Fibroblast of skin of left quadriceps (primary cell): ENCODE results near the gene MACF1.
"Not testable (repeated sequence)": the region's sequence is repeated elsewhere in the genome, so short reads cannot be mapped to it uniquely, and the experiment has no call there.

Experiments
- DNase-seq, 2 experiments: peaks; one replicate each; pipeline ENCODE4 v3.0.0-alpha.2; 2013; ENCODE audit warnings: low read depth in 2 of 2

MACF1 gene

DNA sequence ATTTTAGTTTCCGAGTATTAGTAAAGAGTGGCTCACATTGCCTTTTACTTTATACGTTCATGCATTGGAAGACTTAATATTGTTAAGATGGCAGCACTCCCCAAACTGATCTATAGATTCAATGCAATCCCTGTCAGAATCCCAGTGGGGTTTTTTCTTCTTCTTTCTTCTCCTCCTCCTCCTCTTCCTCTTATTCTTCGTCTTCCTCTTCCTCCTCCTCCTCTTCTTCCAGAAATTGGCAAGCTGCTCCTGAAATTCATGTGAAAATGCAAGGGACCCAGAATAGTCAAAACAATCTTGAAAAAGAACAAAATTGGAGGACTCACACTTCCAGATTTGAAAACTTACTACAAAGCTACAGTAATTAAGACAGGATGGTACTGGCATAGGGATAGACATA, 23.2 kb upstream of the MACF1 start:
- DNase-seq, result no peak

DNA sequence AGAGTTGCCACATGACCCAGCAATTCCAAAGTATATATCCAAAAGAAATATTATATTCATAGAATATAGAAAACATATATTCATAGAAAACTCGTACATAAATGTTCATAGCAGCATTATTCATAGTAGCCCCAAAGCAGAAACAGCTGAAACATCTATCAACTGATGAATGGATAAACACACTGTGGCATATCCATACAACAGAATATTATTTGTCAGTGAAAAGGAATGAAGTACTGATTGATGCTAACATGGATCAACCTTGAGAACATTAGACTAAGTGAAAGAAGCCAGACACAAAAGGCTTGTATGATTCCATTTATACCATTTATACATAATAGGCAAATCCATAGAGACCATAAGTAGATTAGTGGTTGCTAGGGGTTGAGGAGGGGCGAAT, 21.7 kb upstream of the MACF1 start:
- DNase-seq, result no peak

DNA sequence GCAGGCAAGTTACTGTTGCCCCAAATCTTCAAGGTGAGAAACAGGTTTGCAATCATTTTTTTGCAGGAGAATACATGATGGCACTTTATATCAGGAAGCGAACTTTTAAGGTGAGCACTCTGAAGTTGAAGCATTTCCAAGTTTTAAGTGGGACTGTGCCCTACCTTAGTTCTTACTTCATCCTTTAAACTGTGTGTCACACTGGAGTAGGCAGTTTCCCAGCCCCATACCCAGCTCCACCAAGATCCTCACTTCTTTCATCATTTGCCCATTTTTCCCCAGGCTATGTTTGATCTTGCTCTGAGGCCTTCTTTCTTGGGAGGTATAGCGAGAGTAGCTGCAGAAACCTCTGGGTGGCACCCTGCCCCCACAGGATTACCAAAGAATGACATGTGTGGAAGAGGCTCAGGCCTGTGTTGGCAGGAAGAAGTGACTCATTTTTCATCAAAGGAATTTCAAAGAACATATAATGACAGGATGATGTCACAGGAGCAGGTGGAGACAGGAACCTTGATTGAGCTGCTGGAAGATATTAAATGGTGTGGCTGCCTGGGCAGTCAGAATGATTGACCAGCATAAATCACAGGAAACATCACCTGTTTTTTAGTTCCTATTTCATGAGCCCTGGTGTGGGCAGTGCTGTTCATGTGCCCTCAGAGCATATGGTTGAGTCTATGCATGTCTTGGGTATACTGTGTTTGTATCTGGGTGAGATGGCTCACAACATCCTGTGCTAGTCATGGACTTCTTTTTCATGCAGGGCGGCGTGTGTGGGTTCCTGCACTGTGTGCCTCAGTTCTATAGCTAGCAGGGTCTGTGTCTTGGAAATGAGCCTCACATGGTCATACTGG, 20.8 kb upstream of the MACF1 start:
- no peak for DNase-seq

DNA sequence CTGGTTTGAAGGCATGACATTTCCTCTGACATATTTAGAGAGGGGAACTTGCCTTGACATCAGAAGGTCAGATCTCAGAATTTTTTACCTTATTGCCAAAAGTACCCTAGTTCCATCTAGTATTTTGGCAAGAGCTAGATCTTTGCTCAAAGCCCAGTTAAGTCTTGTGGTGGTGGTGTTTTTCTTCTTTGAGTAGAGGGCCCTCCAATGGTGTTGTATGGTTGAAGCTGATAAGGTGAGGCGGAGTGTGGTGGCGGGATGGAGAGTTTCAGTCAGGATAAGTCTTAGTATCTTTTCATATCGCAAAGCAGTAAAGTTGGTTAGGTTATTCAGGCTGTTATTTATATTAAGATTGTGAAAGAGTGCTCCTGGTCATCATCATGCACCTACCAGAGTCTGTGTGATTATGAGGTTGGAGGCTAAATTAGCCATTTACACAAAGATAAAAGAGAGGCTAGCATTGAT, 20.1 kb upstream of the MACF1 start:
- no peak for DNase-seq

DNA sequence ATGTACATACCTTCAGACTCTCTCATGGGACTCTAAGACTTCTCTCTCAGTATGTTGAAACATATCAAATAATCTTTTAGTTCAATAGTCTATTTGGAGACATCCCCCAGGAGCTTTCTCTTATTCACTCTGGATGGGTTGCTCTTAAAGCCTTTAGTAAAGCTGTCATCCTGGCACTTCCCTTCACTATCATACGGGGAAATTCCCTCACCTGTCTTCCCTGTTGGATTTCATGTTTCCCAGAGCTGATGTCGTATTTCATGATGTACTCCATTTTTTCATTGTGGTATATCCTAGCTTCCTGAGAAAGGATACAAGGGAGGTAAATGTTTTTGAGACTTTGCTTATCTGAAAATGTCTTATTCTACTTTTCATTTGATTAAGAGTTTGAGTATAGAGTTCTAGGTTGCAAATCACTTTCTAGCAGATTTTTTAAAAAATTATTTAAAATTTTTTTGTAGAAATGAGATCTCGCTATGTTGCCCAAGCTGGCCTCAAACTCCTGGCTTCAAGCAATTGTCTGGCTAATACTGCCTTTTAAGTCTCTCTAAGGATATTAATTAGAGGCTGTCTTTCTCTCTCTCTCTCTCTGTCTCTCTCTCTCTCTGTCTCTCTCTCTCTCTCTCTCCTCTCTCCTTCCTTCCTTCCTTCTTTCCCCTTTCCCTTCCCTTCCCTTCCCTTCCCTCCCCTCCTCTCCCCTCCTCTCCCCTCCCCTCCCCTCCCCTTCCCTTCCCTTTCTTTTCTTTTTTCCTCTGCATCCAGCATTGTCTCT, 17.0 kb upstream of the MACF1 start:
- no peak for DNase-seq

DNA sequence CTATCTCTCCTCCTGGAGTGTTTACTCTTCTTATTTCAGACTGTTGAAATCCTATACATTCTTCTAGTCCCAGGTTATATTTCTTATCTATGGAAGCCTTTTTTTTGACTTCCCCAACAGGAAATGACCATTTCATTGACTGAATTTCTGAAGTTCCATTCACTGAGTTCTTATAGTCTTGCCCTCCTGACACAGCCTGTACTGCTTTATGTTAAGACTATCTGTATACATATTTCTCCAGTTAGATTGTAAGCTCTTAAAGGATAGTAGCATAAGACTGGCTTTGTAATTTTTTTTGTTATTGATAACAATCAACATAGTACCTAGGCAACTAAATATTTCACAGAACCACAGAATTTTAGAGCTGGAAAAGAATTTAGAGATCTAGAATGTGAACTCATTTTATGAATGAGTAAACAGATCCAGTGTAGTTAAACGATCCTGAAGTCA, 14.9 kb upstream of the MACF1 start:
- DNase-seq, result no peak

DNA sequence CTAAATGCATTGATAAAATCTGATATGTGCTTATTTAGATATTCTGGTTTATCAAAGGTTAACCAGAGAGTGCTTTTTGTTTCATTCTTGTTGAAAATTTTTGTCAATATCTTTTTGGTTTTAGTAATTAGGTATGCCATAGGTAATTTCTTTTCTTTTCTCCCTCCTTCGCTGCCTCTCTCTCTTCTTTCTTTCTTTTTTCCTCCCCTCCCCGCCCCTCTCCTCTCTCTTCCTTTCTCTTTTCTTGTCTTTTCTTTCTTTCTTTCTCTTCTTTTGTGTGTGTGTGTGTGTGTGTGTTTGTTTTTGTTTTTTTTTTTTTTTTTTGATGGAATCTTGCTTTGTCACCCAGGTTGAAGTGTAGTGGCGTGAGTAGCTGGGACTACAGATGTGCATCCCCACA, 14.4 kb upstream of the MACF1 start:
- no peak for DNase-seq

DNA sequence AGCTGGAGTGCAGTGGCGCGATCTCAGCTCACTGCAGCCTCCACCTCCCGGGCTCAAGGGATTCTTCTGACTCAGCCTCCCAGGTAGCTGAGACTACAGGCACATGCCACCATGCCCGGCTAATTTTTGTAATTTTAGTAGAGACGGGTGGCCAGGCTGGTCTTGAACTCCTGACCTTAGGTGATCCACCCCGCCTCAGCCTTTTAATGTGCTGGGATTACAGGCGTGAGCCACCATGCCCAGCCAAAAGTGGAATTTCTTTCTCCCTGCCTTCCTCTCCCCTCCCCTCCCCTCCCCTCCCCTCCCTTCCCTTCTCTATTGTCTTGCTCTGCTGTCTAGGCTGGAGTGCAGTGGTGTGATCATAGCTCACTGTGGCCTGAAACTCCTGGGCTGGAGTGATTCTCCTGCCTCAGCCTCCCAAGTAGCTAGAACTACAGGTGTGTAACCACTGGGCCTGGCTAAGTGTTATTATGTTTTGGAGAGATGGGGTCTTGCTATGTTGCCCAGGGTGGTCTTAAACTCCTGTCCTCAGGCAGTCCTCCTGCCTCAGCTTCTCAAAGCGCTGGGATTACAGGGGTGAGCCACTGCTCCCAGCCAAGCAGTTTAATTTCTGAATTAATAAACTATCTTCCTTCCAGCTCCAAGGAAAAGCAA, 10.0 kb upstream of the MACF1 start:
- DNase-seq, result no peak

DNA sequence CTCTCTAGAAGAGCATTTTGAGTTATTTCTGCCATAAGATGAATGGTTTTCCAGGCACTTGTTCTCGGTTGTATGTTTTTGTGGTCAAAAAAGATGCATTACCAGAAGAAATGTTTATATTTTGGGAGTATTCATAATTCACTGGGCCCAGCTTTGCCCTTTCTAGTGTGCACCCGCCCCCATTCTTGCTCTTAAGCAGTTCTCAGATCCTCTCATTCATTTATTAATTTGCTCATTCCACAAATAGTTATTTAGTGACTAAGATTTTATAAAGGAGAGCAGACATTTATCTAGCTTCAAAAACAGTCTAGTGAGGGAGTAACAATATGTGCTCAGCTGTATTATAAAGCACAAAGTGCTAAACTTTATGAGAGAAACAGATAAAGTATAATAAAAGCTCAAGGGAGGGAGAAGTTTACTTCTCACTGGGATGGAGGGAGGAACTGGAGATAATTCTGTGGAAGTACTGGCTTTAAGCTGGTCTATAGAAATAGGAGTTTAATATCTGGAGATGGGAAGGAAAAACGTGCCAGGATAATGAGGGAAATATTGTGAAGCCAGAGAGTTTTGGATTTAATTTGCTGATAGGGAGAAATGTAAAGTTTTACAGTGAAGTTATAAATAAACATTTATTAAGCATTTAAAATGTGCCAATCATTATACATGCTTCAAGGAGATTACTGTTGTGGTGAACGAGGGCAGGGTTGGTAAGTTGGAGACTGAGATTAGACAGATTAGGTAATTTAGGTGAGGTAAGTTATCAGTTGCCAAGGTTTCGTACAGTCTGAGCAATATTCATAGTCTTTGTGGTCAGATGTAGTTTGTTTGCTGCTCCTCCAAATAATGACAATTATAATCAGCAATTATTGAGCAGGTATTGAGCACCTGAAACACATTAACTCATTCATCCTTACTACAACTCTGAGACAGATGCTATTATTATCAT, 9.1 kb upstream of the MACF1 start:
- DNase-seq, result peak; percentile 53 to 55

DNA sequence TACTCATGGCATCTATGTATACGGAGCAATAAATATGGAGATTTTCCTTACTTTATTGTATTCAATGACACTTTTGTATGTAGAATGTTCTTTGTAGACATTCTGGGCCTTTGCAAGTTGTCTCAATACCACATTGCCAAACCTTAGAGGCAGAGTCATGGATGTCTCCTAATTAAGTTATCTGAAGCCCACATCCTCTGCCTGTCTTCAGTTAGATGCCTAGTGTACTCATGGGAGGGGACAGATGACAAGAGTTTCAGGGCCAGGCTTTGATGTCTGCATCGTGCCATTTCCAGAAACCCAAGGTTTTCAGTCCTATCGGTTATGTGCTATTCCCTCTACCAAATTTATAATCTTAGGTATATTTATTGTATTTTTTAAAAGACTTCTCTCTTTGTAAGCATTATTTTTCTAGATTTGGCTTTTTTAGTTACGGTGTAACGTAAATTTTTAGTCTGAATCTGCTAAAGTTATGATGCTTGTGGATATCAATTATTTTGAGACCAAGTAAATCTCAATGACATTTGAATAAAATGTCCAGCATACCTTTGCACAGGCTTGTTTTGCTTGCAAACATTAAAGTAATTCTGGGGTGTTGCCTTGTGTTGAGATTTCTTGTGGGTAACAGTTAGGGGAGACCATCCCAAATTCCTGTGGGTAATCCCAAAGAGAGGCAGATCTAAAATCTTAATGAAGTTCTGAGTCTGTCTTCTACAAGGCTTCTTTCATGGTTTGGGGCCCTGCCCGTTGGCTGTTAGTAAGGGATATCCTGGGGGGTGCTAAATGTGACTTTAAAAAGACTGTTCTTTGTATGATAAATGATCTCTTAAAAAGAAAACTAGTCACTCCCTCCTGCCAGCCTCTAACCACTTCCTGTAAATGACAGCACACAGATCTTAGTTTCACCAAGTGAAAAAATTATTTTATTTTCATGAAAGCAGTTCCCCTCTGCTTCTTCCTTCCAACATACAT, 8.0 kb upstream of the MACF1 start:
- DNase-seq, result no peak

DNA sequence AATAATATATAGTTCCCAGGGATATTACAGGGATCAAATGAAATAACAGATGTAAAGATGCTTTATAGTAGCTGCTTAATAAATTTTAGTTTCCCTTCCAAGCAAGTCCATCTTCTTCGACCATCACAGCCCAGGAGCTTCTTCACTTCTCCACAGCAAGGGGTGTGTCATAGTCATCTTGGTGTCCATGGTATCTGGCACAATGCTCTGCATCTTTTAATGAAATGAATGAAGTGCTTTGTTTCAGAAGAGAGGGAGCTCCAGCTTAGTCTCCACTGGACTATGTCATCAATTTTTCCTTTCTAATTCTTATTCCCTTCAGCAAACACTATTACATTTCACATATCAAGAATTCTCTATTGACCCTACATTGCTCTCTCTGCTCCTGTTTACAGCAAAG, 4.9 kb upstream of the MACF1 start:
- no peak for DNase-seq

DNA sequence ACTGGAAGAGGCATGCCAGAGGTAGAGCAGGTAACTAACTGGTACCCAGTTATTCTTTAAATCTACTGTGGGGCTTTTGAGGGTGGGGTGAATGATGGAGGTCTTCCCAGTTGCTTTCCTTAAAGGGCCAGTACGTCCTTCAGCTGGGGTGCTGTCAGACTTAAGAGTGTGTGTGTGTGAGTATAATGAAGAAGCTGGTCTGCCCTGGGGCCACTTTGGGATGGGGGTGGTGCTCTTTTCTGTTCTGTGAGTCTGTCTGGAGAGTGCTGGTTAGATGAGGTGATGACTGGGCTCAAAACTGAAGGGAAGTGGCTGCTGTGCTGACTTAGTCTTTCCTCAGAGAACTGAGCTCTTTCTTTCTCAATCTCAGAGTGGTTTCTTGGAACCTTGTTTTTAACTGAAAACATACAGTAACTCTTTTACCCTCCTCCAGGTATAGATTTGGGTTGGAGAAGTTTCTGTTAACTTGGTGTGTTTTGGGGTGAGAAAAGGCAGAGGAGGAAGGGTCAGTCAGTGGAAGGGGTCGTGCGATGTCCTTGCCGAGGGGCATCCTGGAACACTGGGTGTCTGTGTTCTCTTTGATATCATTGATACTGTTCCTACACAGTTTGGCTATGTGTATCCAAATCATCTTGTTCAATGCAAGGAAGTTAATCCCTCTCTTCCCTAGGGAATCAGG, 746 bp downstream of the MACF1 start:
- DNase-seq, result peak in 1 of 2 experiments; percentile 17

DNA sequence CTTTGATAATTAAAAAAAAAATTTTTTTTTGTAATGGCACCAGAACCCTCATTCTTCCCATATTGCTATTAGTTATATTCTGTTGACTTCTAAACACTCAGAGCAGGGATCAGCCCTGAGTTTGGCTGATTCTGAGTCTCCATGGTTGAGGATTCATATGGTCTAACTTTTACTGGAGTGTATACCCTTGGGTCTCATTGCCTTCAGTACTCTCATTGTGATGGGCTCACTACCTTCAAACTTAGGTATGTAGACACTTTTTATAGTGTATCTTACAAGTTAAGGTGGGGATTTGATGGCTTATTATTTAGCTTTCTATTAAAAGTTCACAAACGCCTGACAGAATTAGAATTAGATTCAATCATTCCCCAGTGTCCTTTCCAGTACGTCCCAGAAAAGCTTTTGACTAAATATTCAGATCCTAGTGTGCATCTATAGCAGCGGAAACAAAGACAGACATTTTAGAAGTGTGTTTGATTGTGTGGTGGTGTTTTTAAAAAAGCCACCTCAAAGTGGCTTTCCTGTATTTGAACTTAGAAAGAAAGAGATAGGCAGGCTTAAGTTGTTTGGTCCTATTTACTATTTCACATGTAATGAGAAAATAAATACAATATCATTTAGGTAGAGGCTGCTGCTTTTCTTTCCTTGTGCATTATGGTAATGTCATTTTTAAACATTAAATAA, 1.4 kb downstream of the MACF1 start:
- no peak for DNase-seq

DNA sequence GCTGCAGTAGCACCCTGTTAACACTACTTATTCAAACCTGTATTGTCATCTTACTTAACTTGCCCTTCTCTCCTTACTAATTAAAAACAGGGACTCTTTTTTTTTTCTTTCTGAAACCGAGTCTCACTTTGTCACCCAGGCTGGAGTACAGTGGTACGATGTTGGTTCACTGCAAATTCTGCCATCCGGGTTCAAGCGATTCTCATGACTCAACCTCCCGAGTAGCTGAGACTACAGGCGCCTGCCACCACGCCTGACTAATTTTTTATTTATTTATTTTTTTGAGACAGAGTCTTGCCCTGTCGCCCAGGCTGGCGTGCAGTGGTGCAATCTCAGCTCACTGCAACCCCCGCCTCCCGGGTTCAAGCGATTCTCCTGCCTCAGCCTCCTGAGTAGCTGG, 3.9 kb downstream of the MACF1 start:
- not testable (repeated sequence) for DNase-seq

DNA sequence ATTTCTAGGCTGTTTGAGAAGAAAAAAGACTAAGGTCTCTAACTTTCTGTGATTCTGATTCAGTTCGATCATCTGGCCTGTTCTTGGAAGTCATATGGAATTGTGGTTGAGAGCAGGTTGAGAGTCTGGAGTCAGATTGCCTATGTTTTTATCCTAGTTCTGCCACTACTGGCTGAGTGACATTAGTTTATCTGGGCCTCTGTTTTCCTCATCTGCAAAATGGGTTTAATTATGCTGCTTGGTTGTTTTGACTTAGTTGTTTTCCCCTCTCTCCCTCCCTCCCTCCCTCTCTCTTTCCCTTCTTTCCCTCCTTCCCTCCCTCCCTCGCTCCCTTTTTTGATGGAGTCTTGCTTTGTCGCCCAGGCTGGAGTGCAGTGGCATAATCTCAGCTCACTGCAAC, 6.2 kb downstream of the MACF1 start:
- no peak for DNase-seq

DNA sequence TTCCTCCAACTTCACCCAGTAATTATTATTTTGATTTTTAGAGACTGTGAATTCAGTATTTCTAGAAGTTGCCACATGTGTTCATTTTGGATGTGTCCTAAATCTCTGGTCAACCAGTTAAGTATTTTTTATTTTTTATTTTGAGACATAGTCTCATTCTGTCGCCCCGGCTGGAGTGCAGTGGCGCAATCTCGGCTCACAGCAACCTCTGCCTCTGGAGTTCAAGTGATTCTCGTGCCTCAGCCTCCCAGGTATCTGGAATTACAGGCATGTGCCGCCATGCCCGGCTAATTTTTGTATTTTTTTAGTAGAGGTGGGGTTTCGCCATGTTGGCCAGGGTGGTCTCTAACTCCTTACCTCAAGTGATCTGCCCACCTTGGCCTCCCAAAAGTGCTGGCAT, 8.0 kb downstream of the MACF1 start:
- DNase-seq, result no peak

DNA sequence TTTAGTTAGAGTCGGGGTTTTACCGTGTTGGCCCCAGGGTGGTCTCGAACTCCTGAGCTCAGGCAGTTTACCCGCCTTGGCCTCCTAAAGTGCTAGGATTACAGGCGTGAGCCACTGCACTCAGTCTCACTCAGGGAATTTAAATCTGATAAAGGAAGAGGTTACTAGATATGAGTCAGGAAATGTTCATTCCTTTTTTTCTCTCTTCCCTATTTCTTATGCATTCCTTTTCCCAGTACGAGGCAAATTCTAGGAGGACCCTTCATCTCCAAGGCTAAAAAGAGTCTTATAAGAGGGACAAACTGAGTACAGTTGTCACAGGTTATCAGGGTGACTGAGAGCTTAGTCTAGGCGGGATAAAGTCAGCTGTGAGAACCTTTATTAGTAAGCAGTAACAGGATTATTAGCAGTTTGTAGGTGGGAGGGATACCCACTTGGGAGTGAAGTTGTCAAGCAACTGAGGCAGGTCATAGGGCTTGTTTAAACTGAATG, 9.1 kb downstream of the MACF1 start:
- peak in 1 of 2 experiments; percentile 20 for DNase-seq

DNA sequence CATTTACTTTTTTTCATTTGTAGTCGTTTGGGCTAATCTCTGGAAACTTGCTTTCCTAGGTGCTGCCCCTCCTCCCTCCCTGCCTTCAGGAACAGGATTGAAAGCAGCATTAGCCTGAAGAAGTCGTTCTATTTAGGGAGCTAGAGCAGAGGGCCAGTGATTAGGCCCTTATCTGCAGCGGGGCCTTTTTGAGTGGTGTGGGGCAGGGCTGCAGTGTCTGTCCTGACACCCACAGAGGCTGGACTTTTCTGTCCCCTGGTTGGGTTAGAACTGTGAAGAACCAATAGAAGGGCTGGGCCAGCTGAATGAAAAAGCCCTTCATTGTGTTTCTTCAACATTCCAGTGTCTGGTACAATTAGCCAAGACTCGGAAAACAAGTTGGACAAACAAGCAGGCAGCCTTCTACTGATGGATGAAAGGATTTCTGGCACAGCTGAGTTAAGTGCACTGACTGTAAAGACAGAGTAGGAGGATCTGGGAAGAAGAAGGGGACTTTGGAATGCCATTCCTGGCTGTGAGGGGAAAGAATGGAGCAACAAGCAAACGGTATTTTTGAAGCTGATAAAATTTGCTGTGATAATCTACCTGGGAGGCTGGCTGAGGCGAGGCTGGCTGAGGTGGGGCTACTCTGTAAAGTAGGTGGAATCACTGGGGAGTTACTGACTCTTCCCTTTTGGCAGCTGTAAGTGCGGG, 9.7 kb downstream of the MACF1 start:
- no peak for DNase-seq
